ENCODE results near the gene PIK3R2. TPM values are rescaled to one million over a fixed set of nuclear protein-coding genes. Genes with fewer than 3 reads are reported as not detected.

Gene PIK3R2
- polyA plus RNA-seq, 1 experiment: 19.7 TPM

GRCh38 chr19:18144361-18144760, 8.6 kb upstream of the PIK3R2 start:
- DNase-seq (ENCODE audit: low read depth, low spot score): no peak
- TF ChIP-seq, protein P1, sequence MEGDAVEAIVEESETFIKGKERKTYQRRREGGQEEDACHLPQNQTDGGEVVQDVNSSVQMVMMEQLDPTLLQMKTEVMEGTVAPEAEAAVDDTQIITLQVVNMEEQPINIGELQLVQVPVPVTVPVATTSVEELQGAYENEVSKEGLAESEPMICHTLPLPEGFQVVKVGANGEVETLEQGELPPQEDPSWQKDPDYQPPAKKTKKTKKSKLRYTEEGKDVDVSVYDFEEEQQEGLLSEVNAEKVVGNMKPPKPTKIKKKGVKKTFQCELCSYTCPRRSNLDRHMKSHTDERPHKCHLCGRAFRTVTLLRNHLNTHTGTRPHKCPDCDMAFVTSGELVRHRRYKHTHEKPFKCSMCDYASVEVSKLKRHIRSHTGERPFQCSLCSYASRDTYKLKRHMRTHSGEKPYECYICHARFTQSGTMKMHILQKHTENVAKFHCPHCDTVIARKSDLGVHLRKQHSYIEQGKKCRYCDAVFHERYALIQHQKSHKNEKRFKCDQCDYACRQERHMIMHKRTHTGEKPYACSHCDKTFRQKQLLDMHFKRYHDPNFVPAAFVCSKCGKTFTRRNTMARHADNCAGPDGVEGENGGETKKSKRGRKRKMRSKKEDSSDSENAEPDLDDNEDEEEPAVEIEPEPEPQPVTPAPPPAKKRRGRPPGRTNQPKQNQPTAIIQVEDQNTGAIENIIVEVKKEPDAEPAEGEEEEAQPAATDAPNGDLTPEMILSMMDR (IDR thresholded peaks at IDR 0.05; ENCODE audit: low read depth, low read length): no peak
- Histone ChIP-seq H3K9me3 (ENCODE audit: control insufficient read depth, insufficient read depth, low read length) (no peaks in the 10 kb centered on the region; the same call in 1 of the 2 replicates), H3K27ac (ENCODE audit: low read depth, low read length) (no peak overlapping the region), H3K27me3 (ENCODE audit: control insufficient read depth, insufficient read depth, low read length) (no peaks in the 10 kb centered on the region), H3K4me3 (ENCODE audit: low read depth, low read length) (no peak overlapping the region)
- CTCF ChIA-PET: interaction anchor here (2.2 kb wide), 1 partner anchor 31 kb away, joined by 7 read pairs; no protein-coding TSS in a partner anchor
- POLR2A ChIA-PET: no interaction called here

GRCh38 chr19:18144906-18145305, 8.1 kb upstream of the PIK3R2 start:
- ChIA-PET CTCF (interaction anchor here (2.2 kb wide), 1 partner anchor 32 kb away, joined by 7 read pairs; no protein-coding TSS in a partner anchor), POLR2A (no interaction called here)
- Histone ChIP-seq H3K27me3 (ENCODE audit: control insufficient read depth, insufficient read depth, low read length) (no peaks in the 10 kb centered on the region), H3K27ac (ENCODE audit: low read depth, low read length) (no peak overlapping the region), H3K9me3 (ENCODE audit: control insufficient read depth, insufficient read depth, low read length) (no peaks in the 10 kb centered on the region; the same call in 1 of the 2 replicates), H3K4me3 (ENCODE audit: low read depth, low read length) (no peak overlapping the region)
- TF ChIP-seq, protein P1 (IDR thresholded peaks at IDR 0.05; ENCODE audit: low read depth, low read length): no peak
- DNase-seq (ENCODE audit: low read depth, low spot score): no peak

DNA sequence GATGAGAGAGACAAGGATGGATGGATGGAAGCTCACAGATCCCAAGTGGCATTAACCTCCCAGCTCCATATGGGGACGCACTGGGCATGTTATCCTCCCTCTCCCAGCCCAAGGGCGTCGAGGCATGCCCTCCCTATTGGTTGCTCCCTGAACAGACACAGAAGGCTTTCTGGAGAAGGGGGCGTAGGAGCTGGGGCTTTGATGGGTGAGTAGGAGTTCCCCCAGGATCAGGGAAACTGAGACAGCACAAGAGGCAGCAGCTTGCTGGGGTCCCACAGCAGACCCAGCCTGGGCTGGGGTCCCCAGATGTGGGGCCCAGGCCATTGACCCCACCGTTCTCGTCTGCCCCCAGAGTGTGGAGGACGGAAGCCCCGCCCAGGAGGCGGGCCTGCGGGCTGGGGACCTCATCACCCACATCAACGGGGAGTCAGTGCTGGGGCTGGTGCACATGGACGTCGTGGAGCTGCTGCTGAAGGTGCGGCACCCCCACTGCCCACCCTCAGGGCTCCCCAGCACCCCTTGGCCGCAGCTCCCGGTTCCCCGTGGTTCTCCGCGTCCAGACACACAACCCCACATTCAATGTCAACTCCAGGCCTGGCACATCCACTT, 7.5 kb upstream of the PIK3R2 start:
- no peak overlapping the region for H3K4me3 ChIP-seq (ENCODE audit: low read depth, low read length)
- no peak for DNase-seq (ENCODE audit: low read depth, low spot score)
- ChIA-PET POLR2A (no interaction called here), CTCF (interaction anchor here (2.2 kb wide), 1 partner anchor 32 kb away, joined by 7 read pairs; no protein-coding TSS in a partner anchor)
- H3K9me3 ChIP-seq (ENCODE audit: control insufficient read depth, insufficient read depth, low read length): no peaks in the 10 kb centered on the region; the same call in 1 of the 2 replicates
- TF ChIP-seq, protein P1 (IDR thresholded peaks at IDR 0.05; ENCODE audit: low read depth, low read length): no peak
- H3K27me3 ChIP-seq (ENCODE audit: control insufficient read depth, insufficient read depth, low read length): no peaks in the 10 kb centered on the region
- no peak overlapping the region for H3K27ac ChIP-seq (ENCODE audit: low read depth, low read length)

GRCh38 chr19:18147396-18147795, 5.6 kb upstream of the PIK3R2 start:
- POLR2A ChIA-PET: no interaction called here
- H3K9me3 ChIP-seq (ENCODE audit: control insufficient read depth, insufficient read depth, low read length): no peaks in the 10 kb centered on the region; the same call in 1 of the 2 replicates

DNA sequence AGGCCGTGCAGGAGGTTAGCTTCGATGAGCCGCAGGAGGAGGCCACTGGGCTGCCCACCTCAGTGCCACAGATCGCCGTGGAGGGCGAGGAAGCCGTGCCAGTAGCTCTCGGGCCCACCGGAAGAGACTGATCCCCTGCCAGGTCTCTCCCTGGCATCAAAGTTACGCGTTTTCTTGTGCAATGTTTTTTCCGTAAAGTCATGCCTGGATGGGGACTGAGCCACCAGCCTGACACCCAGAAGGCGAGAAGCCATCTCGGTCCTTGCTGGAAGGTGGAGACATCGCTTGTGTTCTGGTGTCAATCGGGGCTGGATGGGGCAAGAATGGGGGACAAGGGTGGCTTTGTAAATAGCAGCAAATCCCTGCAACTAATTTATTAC, 3.4 kb upstream of the PIK3R2 start:
- no peak overlapping the region for H3K4me3 ChIP-seq (ENCODE audit: low read depth, low read length)
- ChIA-PET POLR2A (interaction anchor here (1.1 kb wide), 1 partner anchor 75 kb away, joined by 3 read pairs; no protein-coding TSS in a partner anchor), CTCF (interaction anchor here (1.0 kb wide), 1 partner anchor 12 kb away, joined by 4 read pairs; no protein-coding TSS in a partner anchor)
- no peaks in the 10 kb centered on the region; the same call in 1 of the 2 replicates for H3K9me3 ChIP-seq (ENCODE audit: control insufficient read depth, insufficient read depth, low read length)
- no peak for DNase-seq (ENCODE audit: low read depth, low spot score)
- H3K27ac ChIP-seq (ENCODE audit: low read depth, low read length): no peak overlapping the region
- H3K27me3 ChIP-seq (ENCODE audit: control insufficient read depth, insufficient read depth, low read length): no peaks in the 10 kb centered on the region
- TF ChIP-seq, protein P1 (IDR thresholded peaks at IDR 0.05; ENCODE audit: low read depth, low read length): no peak

More at GRCh38 chr19:18147396-18147795, 5.6 kb upstream of the PIK3R2 start:
- H3K4me3 ChIP-seq (ENCODE audit: low read depth, low read length): no peak overlapping the region
- no peaks in the 10 kb centered on the region for H3K27me3 ChIP-seq (ENCODE audit: control insufficient read depth, insufficient read depth, low read length)
- DNase-seq (ENCODE audit: low read depth, low spot score): no peak
- TF ChIP-seq, protein P1 (IDR thresholded peaks at IDR 0.05; ENCODE audit: low read depth, low read length): no peak
- CTCF ChIA-PET: no interaction called here
- H3K27ac ChIP-seq (ENCODE audit: low read depth, low read length): no peak overlapping the region
